Measurements from ENCODE around the gene C22orf15. TPM values are rescaled to one million over a fixed set of nuclear protein-coding genes. Genes with fewer than 3 reads are reported as not detected.

C22orf15 gene
- total and polyA plus RNA-seq, 2 of the 8 experiments (the other 6 are each of a cell fraction or from before 2014, with no cell fraction given), result 4.2 to 4.9 TPM

GRCh38 chr22:23742505-23743264, 20.1 kb upstream of the C22orf15 start:
- H2BK12ac ChIP-seq (ENCODE audit: low read depth, low read length), result no peak overlapping the region
- H3K23me2 ChIP-seq (ENCODE audit: low read depth, low read length), result no peaks in the 10 kb centered on the region
- no peak overlapping the region for H3K27ac ChIP-seq (ENCODE audit: low read depth, low read length)
- no peak overlapping the region for H3K9ac ChIP-seq (replicated peaks in 1 of 4; ENCODE audit: extremely low read depth in 1 of 4, low read depth in 3 of 4, low read length in 3 of 4)
- no peak overlapping the region for H3K18ac ChIP-seq (ENCODE audit: extremely low read depth, low read length)
- H3K4me2 ChIP-seq (ENCODE audit: insufficient read depth in 1 of 2, low read depth in 2 of 2, low read length in 2 of 2), result no peak overlapping the region
- H2BK15ac ChIP-seq (ENCODE audit: low read length), result no peak overlapping the region
- no peak overlapping the region for H4K5ac ChIP-seq (ENCODE audit: insufficient read length, low read depth, low read length)
- H4K91ac ChIP-seq (replicated peaks; ENCODE audit: insufficient read length, low read length), result no peak overlapping the region
- H3K23ac ChIP-seq (ENCODE audit: insufficient read length), result no peak overlapping the region
- ChIA-PET CTCF (ENCODE audit: partially characterized antibody) (no interaction called here), POLR2A (ENCODE audit: partially characterized antibody) (no interaction called here)
- no peaks in the 10 kb centered on the region; the same call in 1 of the 2 replicates for H3K79me1 ChIP-seq (ENCODE audit: low read depth, low read length)
- H2AK5ac ChIP-seq (ENCODE audit: low read depth, low read length), result no peak overlapping the region
- H4K8ac ChIP-seq (ENCODE audit: extremely low read depth, insufficient read depth, low read length), result no peak overlapping the region
- H3K4ac ChIP-seq (replicated peaks; ENCODE audit: insufficient read length, low read depth, low read length), result no peak overlapping the region
- DNase-seq (ENCODE audit: low read depth in 1 of 2, low spot score in 2 of 2), result no peak
- peaks cover 0 to 9% (median 2%) of the 10 kb centered on the region in 4 experiments; a peak in 3 of 8 replicates for H3K36me3 ChIP-seq (ENCODE audit: control insufficient read depth in 2 of 4, insufficient read depth in 4 of 4, low read length in 3 of 4)
- H3K14ac ChIP-seq (ENCODE audit: insufficient read length), result no peak overlapping the region
- no peak for FAIRE-seq
- 95% methylated on average over 7 of the region's 7 CpGs; no CpG with 5 or more reads in 1 of the 2 experiments for WGBS, 2 experiments (ENCODE audit: extremely low coverage in 1 of 2, insufficient coverage in 1 of 2, insufficient read length in 1 of 2, insufficient replicate concordance in 2 of 2, low coverage in 1 of 2, low lambda C conversion rate in 2 of 2, missing lambda C conversion rate in 1 of 2)
- no peak overlapping the region for H2AFZ ChIP-seq (ENCODE audit: low read length)
- no peaks in the 10 kb centered on the region for H3K27me3 ChIP-seq (replicated peaks in 1 of 4; ENCODE audit: control insufficient read depth in 3 of 4, extremely low read depth in 1 of 4, insufficient read depth in 3 of 4, low read length in 3 of 4)
- no peaks in the 10 kb centered on the region for H3K9me3 ChIP-seq (ENCODE audit: insufficient read depth in 2 of 2, low read depth in 1 of 2, low read length in 1 of 2)
- H2BK20ac ChIP-seq (ENCODE audit: low read length), result no peak overlapping the region
- H3K4me3 ChIP-seq (ENCODE audit: extremely low read depth in 1 of 4, insufficient read depth in 2 of 4, low read depth in 3 of 4, low read length in 4 of 4), result no peak overlapping the region
- no peak overlapping the region for H3K56ac ChIP-seq (replicated peaks; ENCODE audit: insufficient read length, low read depth, low read length)
- H2BK5ac ChIP-seq (ENCODE audit: low read depth, low read length), result no peak overlapping the region
- no peak overlapping the region for H2BK120ac ChIP-seq (replicated peaks; ENCODE audit: low read depth, low read length)
- H4K20me1 ChIP-seq (replicated peaks in 1 of 2; ENCODE audit: control insufficient read depth in 1 of 2, insufficient read depth in 2 of 2, low read length in 2 of 2), result peaks cover 0 to 5% of the 10 kb centered on the region in 2 experiments
- H3K79me2 ChIP-seq (ENCODE audit: control insufficient read depth in 1 of 2, insufficient read depth in 2 of 2, low read length in 2 of 2), result no peaks in the 10 kb centered on the region
- H3K4me1 ChIP-seq (replicated peaks in 1 of 4; ENCODE audit: control insufficient read depth in 3 of 4, insufficient read depth in 4 of 4, low read length in 3 of 4), result no peaks in the 10 kb centered on the region
- TF ChIP-seq TCF12 (IDR thresholded peaks at IDR 0.05; ENCODE audit: low read depth, low read length) (no peak), ASH2L (IDR thresholded peaks at IDR 0.05; ENCODE audit: low read length) (no peak), HDAC6 (IDR thresholded peaks at IDR 0.05; ENCODE audit: low read depth, low read length) (no peak), SP4 (IDR thresholded peaks at IDR 0.05; ENCODE audit: low read length) (no peak), JUND (IDR thresholded peaks at IDR 0.05; ENCODE audit: low read length) (no peak), E2F6 (IDR thresholded peaks at IDR 0.05) (no peak), FOSL1 (IDR thresholded peaks at IDR 0.05; ENCODE audit: insufficient read depth, low read depth, low read length) (no peak), KDM5A (IDR thresholded peaks at IDR 0.05; ENCODE audit: low read length) (no peak), POLR2AphosphoS5 (IDR thresholded peaks at IDR 0.05; ENCODE audit: low read depth, low read length) (no peak), HDAC2 (IDR thresholded peaks at IDR 0.05; ENCODE audit: borderline replicate concordance in 1 of 2, low read depth in 2 of 2, low read length in 2 of 2) (no peak)
- TF ChIP-seq, protein P1, sequence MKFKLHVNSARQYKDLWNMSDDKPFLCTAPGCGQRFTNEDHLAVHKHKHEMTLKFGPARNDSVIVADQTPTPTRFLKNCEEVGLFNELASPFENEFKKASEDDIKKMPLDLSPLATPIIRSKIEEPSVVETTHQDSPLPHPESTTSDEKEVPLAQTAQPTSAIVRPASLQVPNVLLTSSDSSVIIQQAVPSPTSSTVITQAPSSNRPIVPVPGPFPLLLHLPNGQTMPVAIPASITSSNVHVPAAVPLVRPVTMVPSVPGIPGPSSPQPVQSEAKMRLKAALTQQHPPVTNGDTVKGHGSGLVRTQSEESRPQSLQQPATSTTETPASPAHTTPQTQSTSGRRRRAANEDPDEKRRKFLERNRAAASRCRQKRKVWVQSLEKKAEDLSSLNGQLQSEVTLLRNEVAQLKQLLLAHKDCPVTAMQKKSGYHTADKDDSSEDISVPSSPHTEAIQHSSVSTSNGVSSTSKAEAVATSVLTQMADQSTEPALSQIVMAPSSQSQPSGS (IDR thresholded peaks at IDR 0.05; ENCODE audit: low read length), result no peak

Measured in H1 (cell line).